GM18870 (cell line): ENCODE measurements around the gene MACROD2.

Experiments used
- ATAC-seq: cut with Tn5 transposase; IDR thresholded peaks from one replicate; pipeline ENCODE4 v1.9.1; 2021; ENCODE audit warnings: moderate library complexity; ENCODE audit not compliant: unreplicated experiment

MACROD2 gene

DNA sequence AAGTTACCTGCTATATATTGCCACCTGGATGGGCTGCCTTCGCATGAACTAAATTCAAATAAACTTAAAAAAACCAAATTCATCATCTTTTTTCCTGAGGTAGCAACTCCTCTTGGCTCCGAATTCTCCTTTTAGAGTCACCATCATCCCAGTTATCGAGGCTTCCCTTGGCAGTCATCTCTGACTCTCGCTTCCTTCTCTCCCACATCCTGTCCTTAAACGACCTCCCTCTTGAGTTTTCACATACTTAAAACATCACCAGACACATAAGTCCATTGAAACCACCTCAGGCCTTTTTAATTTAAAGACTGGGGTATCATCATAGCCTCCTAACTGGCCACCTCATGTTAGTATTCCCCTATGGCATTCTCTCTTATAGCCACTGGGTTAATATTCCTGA lies 638.2 kb downstream of the MACROD2 start:
- no peak for ATAC-seq

GRCh38 chr20:14634665-14635064 lies 639.3 kb downstream of the MACROD2 start:
- no peak for ATAC-seq

DNA sequence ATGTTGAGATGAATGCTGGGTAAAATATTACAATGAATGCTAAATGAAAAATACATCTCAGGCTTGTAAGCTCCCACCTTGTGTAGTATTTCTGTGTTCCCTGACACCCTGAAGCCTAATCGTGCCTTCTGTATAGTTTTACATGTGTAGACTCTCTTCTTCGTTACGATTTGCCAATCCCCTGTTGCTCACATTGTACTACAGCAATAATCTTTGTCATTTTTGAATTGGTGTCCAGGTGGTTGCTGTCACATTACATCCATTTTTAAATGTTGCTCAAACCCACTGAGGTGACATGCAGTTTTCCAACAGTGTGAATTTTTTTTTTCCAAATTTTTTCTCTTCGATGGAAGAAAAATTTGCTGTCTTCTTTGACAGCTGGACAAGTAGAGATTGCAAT lies 642.1 kb downstream of the MACROD2 start:
- no peak for ATAC-seq

DNA sequence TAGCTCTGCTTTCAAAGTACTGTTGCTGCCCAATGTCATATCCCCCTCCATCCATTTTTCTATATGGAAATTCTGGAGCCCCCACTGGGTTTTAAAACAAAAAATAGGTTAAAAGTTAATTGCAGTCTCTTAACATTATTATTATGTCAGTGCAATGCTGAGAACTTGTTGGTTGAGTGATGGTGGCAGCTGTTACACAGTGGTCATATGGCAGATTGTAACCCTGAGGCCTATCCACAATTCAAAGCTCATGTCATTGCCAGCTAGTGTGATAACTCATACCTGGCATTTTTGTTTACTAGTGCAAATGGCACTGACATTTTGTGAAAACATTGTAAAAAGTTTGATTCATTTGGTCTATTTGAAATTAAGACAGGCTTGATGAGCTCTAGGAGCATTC lies 647.8 kb downstream of the MACROD2 start:
- ATAC-seq: no peak

- ATAC-seq: no peak
Measured at GRCh38 chr20:14643556-14643955, 648.2 kb downstream of the MACROD2 start.

DNA sequence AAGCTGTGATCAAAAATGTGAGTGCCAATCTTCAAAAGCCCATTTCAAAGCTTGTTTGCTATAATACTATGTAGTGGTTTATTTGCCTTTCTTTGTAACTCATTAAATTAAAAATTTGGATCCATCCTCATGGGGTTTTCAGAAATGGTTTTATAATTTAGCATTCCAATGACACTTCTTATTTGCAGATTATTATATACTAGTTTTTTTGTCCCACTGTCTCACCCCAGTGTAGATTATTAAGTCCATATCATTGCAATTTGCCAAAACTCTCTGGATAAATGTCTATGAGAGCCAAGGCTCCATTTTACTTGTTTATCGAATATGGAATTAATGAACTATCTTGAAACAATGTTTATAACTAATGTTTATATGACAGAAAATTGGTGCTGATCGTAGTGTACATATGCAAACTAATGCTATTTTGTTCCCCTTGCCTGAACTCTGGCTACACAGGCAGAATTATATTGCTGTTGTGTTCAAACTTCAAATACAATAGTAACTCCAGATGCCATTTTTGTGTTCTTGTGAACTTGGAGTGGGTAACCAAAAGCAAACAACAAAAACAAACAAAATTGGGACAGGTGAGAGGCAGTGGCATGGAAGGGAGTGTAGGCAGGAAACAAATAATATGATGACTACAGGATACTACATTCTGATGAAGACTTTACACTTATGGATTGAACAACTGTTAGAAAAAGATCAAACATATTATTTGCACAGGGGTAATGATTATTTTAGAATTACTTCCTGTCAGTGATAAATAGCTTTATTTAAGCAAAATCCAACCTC lies 649.2 kb downstream of the MACROD2 start:
- ATAC-seq: no peak

GRCh38 chr20:14647016-14647415 lies 651.7 kb downstream of the MACROD2 start:
- ATAC-seq: no peak

GRCh38 chr20:14649662-14650061 lies 654.3 kb downstream of the MACROD2 start:
- ATAC-seq: no peak

- ATAC-seq: no peak
Measured at GRCh38 chr20:14657266-14658005, 662.1 kb downstream of the MACROD2 start.

- ATAC-seq: no peak
Measured at GRCh38 chr20:14664101-14664500, 668.8 kb downstream of the MACROD2 start.

DNA sequence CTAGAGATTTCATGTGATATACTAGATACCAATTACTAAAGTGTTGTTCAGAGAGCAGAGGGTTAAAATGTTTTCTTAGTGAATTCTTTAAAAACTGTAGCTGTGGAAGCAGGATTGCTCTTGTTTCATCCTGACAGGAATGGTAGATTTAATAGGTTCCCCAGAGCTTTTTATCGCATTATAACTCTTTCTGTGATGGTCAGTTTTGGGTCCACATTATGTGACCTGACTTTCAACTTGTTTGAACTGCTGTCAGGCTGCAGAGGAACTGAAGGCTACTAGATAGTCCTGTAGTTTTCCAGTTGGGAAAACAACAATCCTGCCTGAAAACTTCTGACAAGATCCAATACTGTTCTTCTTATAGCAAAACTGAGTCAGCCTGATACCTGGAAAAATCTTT lies 671.4 kb downstream of the MACROD2 start:
- no peak for ATAC-seq

DNA sequence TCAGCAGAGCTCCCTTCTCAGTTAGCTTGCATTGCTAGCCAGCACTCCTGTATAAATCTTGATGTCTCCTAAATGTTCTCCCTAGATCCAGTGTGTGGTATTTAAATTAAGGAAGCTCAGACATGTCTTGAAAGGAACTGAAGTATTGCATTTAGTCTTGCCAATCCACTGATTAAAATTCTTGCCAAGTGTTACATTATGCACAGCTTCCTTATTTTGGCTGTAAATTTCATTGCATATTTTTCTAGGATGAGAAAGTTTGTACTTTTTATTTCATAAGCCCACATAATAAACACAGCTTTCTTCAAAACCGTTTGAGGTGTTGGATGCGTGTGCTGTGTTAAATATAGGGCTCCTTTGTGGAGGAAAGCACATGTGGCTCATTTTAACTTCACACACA lies 671.9 kb downstream of the MACROD2 start:
- no peak for ATAC-seq

DNA sequence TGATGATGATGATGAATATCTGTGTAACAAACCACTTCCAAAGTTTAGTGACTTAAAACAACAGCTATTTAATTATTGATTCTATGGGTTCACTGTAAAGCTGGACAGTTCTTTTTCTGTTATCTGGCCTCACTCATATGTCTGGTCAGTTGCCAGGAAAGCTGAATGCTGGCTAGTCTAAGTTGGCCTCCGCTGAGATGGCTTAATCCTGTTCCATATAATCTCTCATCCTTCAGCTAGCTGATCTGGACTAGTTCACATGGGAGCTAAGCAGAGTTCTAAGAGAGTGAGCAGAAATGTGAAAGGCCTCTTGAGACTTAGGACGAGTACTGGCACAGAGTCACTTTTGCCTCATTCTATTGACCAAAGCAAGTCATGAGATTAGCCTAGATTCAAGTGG lies 676.8 kb downstream of the MACROD2 start:
- ATAC-seq: no peak

GRCh38 chr20:14673164-14673563 lies 677.8 kb downstream of the MACROD2 start:
- ATAC-seq: no peak

DNA sequence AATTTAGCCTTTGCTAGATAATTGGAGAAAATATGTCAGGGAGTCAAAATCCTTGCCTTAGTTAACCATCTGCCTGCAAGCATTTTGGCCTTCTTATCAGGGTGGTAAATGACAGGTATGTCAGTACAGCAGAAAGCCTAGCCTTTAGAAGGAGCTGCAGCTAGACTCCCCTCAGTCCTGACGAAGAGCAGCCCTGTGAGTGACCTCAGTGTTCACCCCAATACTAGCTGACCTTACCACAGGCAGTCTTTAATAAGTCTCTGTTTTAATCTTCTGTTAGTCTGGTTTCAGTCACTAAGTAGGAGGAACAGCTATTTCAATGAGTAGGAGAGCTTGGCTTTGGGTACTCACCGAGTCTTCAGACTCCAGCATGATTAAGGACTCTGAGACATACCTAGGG lies 682.1 kb downstream of the MACROD2 start:
- no peak for ATAC-seq

- ATAC-seq: no peak
Measured at GRCh38 chr20:14685183-14685582, 689.9 kb downstream of the MACROD2 start.

- no peak for ATAC-seq
Measured at GRCh38 chr20:14687313-14687712, 692.0 kb downstream of the MACROD2 start.

- no peak for ATAC-seq
Measured at GRCh38 chr20:14688005-14688404, 692.7 kb downstream of the MACROD2 start.

GRCh38 chr20:14691994-14692393 lies 696.7 kb downstream of the MACROD2 start:
- no peak for ATAC-seq

DNA sequence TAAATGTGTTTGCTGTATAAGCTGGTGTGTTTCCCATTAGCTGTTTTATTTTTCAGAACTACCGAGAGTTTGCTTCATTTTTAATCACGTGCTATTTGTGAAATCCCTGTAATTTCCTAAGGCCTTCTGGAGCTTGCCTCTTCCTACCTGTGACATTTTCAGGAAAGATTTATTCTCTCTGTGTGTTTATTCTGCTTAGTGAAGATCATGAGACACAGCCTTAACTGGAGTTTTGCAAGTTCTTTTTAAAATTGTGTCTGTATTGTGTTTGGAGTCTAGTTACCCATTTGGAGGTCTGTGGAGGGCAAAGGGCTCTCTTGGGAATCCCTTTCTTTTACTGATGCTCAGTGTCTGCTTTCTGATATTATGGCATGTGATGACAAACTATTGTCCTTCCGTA lies 701.2 kb downstream of the MACROD2 start:
- ATAC-seq: no peak

DNA sequence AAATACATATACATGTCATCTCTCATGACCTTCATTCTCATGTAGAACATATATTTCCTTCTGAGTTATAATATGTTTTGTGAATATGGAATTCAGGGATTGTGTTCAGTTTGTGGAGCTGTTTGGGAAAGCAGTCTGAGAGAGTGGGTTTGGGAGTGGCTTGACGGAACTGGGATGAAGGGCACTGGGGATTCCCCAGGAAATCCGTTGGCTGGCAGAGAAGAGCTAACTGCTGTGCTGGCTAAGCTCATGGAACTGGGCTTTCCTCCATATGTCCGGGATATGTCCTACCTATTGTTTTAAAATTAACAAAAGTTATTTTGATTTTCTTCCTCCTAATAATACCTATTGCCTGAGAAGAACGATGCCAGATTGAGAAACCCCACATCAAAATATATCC lies 701.6 kb downstream of the MACROD2 start:
- no peak for ATAC-seq

- ATAC-seq: no peak
Measured at GRCh38 chr20:14698125-14698524, 702.8 kb downstream of the MACROD2 start.
